ENCODE results near the gene SHE. TPM values are rescaled to one million over a fixed set of nuclear protein-coding genes. Genes with fewer than 3 reads are reported as not detected.
A peak's percentile ranks its signal among the peaks of the same experiment; 100 is the strongest.

The SHE gene
- total RNA-seq, 1 experiment from 2014 or later: 0.02 TPM

- DNase-seq (ENCODE audit: extremely low read depth, low read depth): no peak
These were observed 21.2 kb downstream of the SHE start for GRCh38 chr1:154481053-154481452.

GRCh38 chr1:154479764-154480421 lies 22.3 kb downstream of the SHE start:
- DNase-seq (ENCODE audit: extremely low read depth, low read depth): peak; percentile 95

- DNase-seq (ENCODE audit: extremely low read depth, low read depth): no peak
These were observed 23.6 kb downstream of the SHE start for GRCh38 chr1:154478639-154479038.

- no peak for DNase-seq (ENCODE audit: extremely low read depth, low read depth)
These were observed 24.2 kb downstream of the SHE start for GRCh38 chr1:154478013-154478412.

GRCh38 chr1:154476791-154477190 lies 25.4 kb downstream of the SHE start:
- DNase-seq (ENCODE audit: extremely low read depth, low read depth): no peak

- DNase-seq (ENCODE audit: extremely low read depth, low read depth): no peak
These were observed 27.4 kb downstream of the SHE start for GRCh38 chr1:154474802-154475201.

GRCh38 chr1:154471304-154471703 lies 30.9 kb downstream of the SHE start:
- DNase-seq (ENCODE audit: extremely low read depth, low read depth): no peak

- no peak for DNase-seq (ENCODE audit: extremely low read depth, low read depth)
These were observed 32.2 kb downstream of the SHE start for GRCh38 chr1:154469844-154470560.

GRCh38 chr1:154468535-154469250 lies 33.5 kb downstream of the SHE start:
- DNase-seq (ENCODE audit: extremely low read depth, low read depth): no peak

- DNase-seq (ENCODE audit: extremely low read depth, low read depth): no peak
These were observed 34.6 kb downstream of the SHE start for GRCh38 chr1:154467434-154468102.

- no peak for DNase-seq (ENCODE audit: extremely low read depth, low read depth)
These were observed 35.2 kb downstream of the SHE start for GRCh38 chr1:154466921-154467417.

- no peak for DNase-seq (ENCODE audit: extremely low read depth, low read depth)
These were observed 36.0 kb downstream of the SHE start for GRCh38 chr1:154466206-154466605.

GRCh38 chr1:154465621-154466195 lies 36.5 kb downstream of the SHE start:
- DNase-seq (ENCODE audit: extremely low read depth, low read depth): no peak

- no peak for DNase-seq (ENCODE audit: extremely low read depth, low read depth)
These were observed 38.7 kb downstream of the SHE start for GRCh38 chr1:154463512-154463990.

- no peak for DNase-seq (ENCODE audit: extremely low read depth, low read depth)
These were observed 41.4 kb downstream of the SHE start for GRCh38 chr1:154460695-154461260.

- DNase-seq (ENCODE audit: extremely low read depth, low read depth): no peak
These were observed 43.1 kb downstream of the SHE start for GRCh38 chr1:154459080-154459479.

GRCh38 chr1:154456631-154457030 lies 45.6 kb downstream of the SHE start:
- DNase-seq (ENCODE audit: extremely low read depth, low read depth): no peak

- no peak for DNase-seq (ENCODE audit: extremely low read depth, low read depth)
These were observed 47.7 kb downstream of the SHE start for GRCh38 chr1:154454386-154455120.

GRCh38 chr1:154453574-154454352 lies 48.4 kb downstream of the SHE start:
- DNase-seq (ENCODE audit: extremely low read depth, low read depth): no peak

Measured in NCI-H460 (cell line).